ENCODE data around the gene KLHL8. TPM values are rescaled to one million over a fixed set of nuclear protein-coding genes. Genes with fewer than 3 reads are reported as not detected.

KLHL8 gene
- polyA plus RNA-seq, 1 donor (not counting 4 experiments of a cell fraction or from before 2014, with no cell fraction given) = 6.7 TPM

DNA sequence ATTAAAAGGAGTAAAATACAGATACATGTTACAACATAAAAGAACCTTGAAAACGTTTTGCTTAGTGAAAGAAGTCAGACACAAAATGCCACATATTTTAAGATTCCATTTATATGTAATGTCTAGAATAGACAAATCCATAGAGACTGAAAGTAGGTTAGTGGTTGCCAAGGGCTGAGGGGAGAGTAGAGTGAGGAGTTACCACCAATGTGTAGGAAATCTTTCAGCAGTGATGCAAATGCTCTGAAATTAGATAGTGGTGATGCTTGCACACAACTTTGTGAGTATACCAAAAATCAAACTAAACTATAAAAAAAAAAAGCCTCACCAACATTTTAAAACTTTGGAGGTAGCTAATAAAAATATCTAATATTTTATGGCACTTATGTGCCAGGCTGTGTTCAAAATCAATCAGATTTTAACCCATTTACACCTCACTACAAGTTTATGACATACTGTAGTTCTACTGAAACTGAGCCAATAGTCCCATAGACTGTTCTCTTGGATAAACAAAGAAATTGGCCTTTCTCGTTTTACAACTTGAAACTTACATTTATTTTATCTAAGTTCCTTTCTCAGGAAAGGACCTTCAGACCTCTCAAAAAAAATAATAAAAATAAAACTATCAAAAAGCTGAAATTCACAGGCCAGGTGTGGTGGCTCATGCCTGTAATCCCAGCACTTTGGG lies 29.1 kb upstream of the KLHL8 start:
- Histone ChIP-seq H3K9me1 (ENCODE audit: control insufficient read depth, extremely low read depth, insufficient read depth, low read length) (no peaks in the 10 kb centered on the region), H3K4me1 (ENCODE audit: control insufficient read depth, extremely low read depth, insufficient read depth, low read length) (no peaks in the 10 kb centered on the region), H3K4me2 (ENCODE audit: control insufficient read depth, extremely low read depth, insufficient read depth, low read depth, low read length) (no peak overlapping the region), H2AFZ (ENCODE audit: control insufficient read depth, low read length) (no peak overlapping the region), H3K79me2 (ENCODE audit: control insufficient read depth, insufficient read depth, low read length) (no peaks in the 10 kb centered on the region), H3K4me3 (ENCODE audit: control insufficient read depth in 2 of 3, extremely low read depth in 1 of 3, insufficient read depth in 2 of 3, low read depth in 1 of 3, low read length in 3 of 3) (no peak overlapping the region), H3K9me3 (ENCODE audit: control insufficient read depth, low read depth, low read length) (no peaks in the 10 kb centered on the region), H3K27me3 (ENCODE audit: control insufficient read depth, extremely low read depth, insufficient read depth, low read length) (no peaks in the 10 kb centered on the region), H3K27ac (ENCODE audit: control insufficient read depth, insufficient read depth, low read length) (no peak overlapping the region), H3K9ac (ENCODE audit: control insufficient read depth, extremely low read depth, insufficient read depth, low read length) (no peak overlapping the region), H4K20me1 (ENCODE audit: control insufficient read depth, extremely low read depth, insufficient read depth, low read length) (no peaks in the 10 kb centered on the region), H3K36me3 (ENCODE audit: control insufficient read depth in 2 of 2, extremely low read depth in 1 of 2, insufficient read depth in 2 of 2, low read length in 2 of 2) (no peaks in the 10 kb centered on the region)
- dilution Hi-C loops (cut with MboI; ENCODE audit: extremely low pct_ligation_motif_present, low sequenced_read_pairs) = no loop called here
- TF ChIP-seq EZH2 (IDR thresholded peaks at IDR 0.05; ENCODE audit: low read length) = no peak
- TF ChIP-seq, protein P1, sequence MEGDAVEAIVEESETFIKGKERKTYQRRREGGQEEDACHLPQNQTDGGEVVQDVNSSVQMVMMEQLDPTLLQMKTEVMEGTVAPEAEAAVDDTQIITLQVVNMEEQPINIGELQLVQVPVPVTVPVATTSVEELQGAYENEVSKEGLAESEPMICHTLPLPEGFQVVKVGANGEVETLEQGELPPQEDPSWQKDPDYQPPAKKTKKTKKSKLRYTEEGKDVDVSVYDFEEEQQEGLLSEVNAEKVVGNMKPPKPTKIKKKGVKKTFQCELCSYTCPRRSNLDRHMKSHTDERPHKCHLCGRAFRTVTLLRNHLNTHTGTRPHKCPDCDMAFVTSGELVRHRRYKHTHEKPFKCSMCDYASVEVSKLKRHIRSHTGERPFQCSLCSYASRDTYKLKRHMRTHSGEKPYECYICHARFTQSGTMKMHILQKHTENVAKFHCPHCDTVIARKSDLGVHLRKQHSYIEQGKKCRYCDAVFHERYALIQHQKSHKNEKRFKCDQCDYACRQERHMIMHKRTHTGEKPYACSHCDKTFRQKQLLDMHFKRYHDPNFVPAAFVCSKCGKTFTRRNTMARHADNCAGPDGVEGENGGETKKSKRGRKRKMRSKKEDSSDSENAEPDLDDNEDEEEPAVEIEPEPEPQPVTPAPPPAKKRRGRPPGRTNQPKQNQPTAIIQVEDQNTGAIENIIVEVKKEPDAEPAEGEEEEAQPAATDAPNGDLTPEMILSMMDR (optimal IDR thresholded peaks at IDR 0.05 in 1 of 3, IDR thresholded peaks at IDR 0.05 in 1 of 3, conservative IDR thresholded peaks at IDR 0.05 in 1 of 3; ENCODE audit: extremely low read depth in 1 of 3, insufficient read depth in 2 of 3, low read length in 3 of 3) = no peak
- no peak for DNase-seq (ENCODE audit: low read depth, low spot score)
- no peak for FAIRE-seq

DNA sequence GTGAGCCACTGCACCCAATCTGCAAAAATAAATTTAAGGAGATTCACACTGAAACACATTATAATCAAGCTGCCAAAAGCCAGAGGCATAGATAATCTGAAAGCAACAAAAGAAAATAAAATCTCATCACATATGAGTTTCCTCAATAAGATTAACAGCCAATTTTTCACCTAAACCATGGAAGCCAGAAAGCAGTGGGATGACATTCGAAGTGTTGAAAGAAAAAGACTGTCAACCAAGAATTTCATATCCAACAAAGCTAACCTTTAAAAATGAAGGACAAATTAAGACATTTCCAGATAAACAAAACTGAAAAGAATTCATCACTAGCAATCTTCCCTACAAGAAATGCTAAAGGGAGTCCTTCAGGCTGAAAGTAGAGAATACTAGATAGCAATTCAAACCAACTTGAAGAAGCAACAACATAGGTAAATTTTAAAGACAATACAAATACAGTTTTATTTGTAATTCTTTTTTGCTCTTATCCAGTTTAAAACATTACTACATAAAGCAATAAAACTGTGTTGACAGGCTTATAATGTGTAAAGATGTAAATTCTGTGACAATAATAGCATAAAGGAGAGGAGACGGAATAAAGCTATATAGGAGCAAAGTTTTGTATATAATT lies 23.1 kb upstream of the KLHL8 start:
- DNase-seq (ENCODE audit: low read depth, low spot score) = no peak
- Histone ChIP-seq H3K9me3 (ENCODE audit: control insufficient read depth, low read depth, low read length) (no peaks in the 10 kb centered on the region), H3K9me1 (ENCODE audit: control insufficient read depth, extremely low read depth, insufficient read depth, low read length) (no peaks in the 10 kb centered on the region), H3K27ac (ENCODE audit: control insufficient read depth, insufficient read depth, low read length) (no peak overlapping the region), H3K4me2 (ENCODE audit: control insufficient read depth, extremely low read depth, insufficient read depth, low read depth, low read length) (no peak overlapping the region), H2AFZ (ENCODE audit: control insufficient read depth, low read length) (no peak overlapping the region), H3K4me1 (ENCODE audit: control insufficient read depth, extremely low read depth, insufficient read depth, low read length) (no peaks in the 10 kb centered on the region), H3K4me3 (ENCODE audit: control insufficient read depth in 2 of 3, extremely low read depth in 1 of 3, insufficient read depth in 2 of 3, low read depth in 1 of 3, low read length in 3 of 3) (no peak overlapping the region), H3K79me2 (ENCODE audit: control insufficient read depth, insufficient read depth, low read length) (no peaks in the 10 kb centered on the region), H3K36me3 (ENCODE audit: control insufficient read depth in 2 of 2, extremely low read depth in 1 of 2, insufficient read depth in 2 of 2, low read length in 2 of 2) (no peaks in the 10 kb centered on the region), H3K27me3 (ENCODE audit: control insufficient read depth, extremely low read depth, insufficient read depth, low read length) (no peaks in the 10 kb centered on the region), H3K9ac (ENCODE audit: control insufficient read depth, extremely low read depth, insufficient read depth, low read length) (no peak overlapping the region), H4K20me1 (ENCODE audit: control insufficient read depth, extremely low read depth, insufficient read depth, low read length) (no peaks in the 10 kb centered on the region)
- TF ChIP-seq, protein P1 (optimal IDR thresholded peaks at IDR 0.05 in 1 of 3, IDR thresholded peaks at IDR 0.05 in 1 of 3, conservative IDR thresholded peaks at IDR 0.05 in 1 of 3; ENCODE audit: extremely low read depth in 1 of 3, insufficient read depth in 2 of 3, low read length in 3 of 3) = no peak
- TF ChIP-seq EZH2 (IDR thresholded peaks at IDR 0.05; ENCODE audit: low read length) = no peak
- no peak for FAIRE-seq
- dilution Hi-C loops (cut with MboI; ENCODE audit: extremely low pct_ligation_motif_present, low sequenced_read_pairs) = no loop called here

Measured in keratinocyte (primary cell).